HT1080 (cell line): ENCODE results near the gene PCBP4. TPM values are rescaled to one million over a fixed set of nuclear protein-coding genes. Genes with fewer than 3 reads are reported as not detected.

Source experiments
- DNase-seq: peaks from one replicate; pipeline ENCODE4 v3.0.0-alpha.2; 2015; ENCODE audit warnings: low read depth
- total RNA-seq: library from RNA; depleted of rRNA; stranded (reverse); fragments of >200 nt; shearing (Covaris generic); gene quantifications from 2 replicates; pipeline ENCODE4 v1.2.3, GENCODE V29; 2014

Gene PCBP4
- total RNA-seq, 1 experiment from 2014 or later = 95.9 TPM

DNA sequence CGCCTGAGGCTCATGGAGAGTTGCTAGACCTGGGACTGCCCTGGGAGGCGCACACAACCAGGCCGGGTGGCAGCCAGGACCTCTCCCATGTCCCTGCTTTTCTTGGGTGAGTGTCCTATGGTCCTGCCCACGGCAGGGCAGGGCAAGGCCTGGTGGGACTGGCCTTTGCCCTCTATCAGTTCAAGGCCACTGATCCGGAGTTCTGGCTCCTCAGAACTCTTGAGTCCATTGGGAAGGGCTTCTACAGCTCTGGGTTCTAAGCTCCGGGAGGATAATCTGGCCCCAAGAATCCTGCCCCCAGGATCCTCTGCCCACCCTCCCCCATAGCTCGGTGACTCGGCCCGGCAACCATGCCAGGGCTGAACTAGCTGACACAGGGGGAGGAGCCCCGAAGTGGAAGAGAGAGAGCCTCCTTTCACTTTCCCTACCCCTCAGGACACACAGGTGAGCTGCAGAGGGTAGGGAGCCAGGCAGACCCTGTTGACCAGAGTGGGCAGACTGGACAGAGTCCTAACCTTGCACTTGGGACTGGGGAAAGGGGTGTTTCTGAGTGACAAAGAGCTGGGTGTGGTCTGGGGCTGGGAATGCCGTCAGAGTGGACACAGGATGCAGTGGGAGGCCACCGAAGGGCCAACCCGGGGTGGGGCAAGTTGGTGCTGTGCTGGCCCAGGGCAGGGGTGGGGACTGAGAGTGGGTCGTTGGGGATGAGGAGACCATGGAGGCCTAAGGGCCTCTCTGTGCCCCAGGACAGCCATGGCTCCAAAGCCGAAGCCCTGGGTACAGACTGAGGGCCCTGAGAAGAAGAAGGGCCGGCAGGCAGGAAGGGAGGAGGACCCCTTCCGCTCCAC, 24.4 kb downstream of the PCBP4 start:
- peak; percentile 64 for DNase-seq

DNA sequence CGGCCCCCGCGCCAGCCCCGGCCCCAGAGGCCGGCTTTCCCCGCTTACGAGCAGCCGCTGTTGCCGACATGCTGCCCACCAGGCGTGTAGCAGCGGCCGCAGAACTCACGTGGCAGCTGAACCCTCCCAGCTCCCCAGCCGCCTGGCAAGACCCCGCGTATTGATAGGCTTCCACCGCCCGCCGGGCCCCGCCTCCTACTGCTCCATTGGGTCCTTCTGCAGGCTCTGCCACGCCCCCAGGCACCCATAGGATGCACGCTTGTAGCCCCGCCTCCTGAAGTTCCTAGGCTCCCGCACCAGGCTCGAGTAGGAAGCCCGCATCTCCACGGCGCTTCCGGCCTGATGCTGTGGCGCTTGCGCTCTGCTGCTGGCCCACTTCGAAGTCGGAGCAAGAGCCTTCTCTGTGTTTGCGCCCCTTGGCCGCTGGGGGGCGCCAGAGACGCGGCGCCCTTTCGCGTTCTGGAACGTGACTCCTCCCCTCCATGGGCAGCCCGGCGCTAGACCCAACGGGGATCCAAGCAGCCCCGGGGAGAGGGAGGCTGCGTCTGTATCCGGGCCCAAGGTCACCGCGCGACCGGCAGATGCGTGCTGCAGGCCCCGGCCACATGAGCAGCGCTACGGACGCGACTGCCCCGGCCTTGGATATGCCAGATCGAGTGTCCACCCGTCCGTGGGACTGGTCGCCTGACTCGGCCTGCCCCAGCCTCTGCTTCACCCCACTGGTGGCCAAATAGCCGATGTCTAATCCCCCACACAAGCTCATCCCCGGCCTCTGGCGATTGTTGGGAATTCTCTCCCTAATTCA, 25.3 kb downstream of the PCBP4 start, which contains the start of the genes PARP3 and RRP9:
Gene PARP3 (plus strand): TSS at position 566 of the 805 bp plus-strand sequence. CDS start 993 bp downstream, outside the sequence.
Gene RRP9 (minus strand): TSS at position 107 of the 805 bp plus-strand sequence. CDS start 37 bp downstream, at position 70.
- peak; percentile 100 for DNase-seq

- no peak for DNase-seq
Measured at GRCh38 chr3:51941463-51941797, 25.8 kb downstream of the PCBP4 start.

DNA sequence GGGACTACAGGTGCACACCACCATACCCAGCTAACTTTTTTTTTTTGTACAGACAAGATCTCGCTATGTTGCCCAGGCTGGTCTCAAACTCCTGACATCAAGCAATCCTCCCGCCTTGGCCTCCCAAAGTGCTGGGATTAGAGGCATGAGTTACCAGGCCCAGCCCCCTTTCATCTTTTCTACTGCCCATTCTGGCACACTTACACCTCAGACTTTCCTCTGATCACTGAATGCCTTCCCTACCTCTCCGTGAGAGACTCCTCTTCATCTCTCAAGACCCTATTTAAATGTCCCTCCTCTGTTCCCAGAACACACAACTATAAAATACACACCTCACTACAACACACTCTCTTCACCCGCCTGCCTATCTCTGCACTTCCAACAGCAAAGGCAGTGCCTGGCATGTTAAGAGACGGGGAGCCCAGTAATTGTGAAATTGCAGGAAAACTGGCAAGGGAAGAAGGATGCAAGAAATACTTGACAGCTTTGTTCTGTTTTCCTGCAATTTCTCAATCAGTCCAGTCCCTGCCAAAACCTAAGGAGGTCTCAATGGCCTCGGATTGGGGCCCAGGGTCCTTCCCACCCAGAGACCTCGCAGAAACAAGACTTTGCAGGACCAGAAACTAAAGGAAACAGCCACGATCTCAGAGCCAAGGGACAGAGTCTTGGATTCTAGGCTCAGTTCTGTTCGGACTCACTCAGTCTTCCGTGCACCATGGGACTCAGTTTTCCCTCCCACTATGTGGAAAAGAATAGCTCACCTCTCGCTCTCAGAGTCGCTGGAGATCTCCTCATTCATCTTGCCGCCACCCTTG, 26.4 kb downstream of the PCBP4 start:
- no peak for DNase-seq

DNA sequence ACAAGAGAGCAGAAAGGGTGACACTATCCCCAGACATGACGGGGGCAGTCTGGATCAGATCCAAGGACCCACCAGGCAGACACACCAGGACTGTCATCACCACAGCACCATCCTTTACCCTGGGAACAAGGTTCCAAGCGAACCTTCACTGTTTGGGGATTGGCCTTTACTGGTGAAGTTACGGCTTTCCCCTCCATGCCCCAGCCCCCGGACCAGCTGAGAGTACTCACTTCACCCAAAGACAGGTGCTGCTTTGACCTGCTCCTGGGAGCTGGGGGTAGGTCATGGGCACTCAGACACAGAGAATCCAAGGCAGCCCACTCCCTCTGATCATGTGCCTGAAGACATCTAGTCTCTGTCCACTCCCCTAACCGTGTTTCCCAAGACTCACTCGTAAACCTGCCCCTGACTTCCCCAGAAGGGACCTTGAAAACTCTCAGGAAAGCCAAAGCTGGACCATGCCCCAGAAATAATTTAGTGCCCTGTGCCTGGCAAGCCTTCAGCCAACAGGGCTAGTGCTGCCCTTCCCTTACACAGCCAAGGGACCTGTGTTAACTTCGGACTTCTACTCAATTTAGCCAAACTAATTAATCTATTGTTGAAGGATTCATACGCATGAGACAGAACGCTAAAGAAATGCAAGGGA, 28.4 kb downstream of the PCBP4 start:
- no peak for DNase-seq

DNA sequence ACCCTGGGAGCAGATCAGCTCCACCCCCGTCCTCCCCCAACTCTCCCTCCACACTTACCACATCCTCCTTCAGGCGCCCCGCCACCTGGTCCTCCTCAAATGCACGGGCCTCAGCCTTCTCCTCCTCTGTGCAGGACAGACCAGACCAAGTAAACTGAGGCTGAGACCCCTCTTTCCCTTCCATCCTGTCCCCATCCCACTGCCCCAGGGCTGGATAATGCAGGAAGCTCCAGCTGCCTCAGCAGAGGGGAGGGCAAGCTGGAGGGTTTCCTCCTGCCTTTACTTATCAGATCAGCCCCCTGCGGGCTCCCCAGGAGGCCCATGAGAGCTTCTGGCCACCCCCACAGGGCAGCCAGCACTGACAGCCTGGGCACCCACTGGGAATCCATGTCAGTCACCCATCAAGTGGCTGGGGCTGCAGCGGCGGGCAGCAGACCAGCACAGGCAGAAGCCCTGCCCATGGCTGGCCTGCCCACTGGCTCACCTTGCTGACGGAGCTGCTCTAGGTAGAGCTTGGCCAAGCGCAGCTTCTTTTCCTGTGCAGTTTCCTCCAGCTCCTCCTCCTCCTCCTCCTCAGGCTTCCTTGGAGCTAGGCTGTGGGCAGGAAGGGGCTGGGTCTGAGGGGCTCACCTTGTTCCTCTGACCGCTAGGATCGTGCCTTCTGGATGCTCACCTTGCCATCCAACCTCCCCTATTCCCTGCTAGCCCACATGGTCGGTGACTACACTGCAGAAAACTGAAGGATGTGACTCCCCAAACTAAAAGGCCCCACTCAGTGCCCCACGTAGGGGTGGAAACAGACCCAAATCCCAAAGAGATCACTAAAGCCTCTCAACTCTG, 29.4 kb downstream of the PCBP4 start:
- no peak for DNase-seq

DNA sequence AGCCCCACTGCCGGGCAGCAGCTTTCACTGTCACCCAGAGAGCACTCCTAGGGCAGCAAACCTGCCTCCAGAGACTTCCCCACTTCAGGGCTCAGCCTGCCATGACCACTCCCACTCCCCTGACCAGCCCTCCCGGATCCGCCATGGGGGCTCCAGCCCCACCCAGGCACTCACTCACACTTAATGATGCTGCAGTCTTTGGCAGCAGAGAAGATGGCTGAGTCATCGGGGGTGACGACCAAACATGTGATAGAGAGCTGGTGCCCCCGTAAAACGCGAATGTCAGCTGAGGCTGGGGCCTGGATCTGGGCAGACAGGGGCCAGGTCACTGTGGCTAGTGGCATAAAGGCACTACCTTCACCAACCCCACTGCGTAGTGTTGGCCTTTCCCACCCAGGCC, 30.2 kb downstream of the PCBP4 start:
- peak; percentile 37 for DNase-seq

- DNase-seq = no peak
Measured at GRCh38 chr3:51935886-51936755, 31.1 kb downstream of the PCBP4 start.

- DNase-seq = no peak
Measured at GRCh38 chr3:51934991-51935885, 32.0 kb downstream of the PCBP4 start.

DNA sequence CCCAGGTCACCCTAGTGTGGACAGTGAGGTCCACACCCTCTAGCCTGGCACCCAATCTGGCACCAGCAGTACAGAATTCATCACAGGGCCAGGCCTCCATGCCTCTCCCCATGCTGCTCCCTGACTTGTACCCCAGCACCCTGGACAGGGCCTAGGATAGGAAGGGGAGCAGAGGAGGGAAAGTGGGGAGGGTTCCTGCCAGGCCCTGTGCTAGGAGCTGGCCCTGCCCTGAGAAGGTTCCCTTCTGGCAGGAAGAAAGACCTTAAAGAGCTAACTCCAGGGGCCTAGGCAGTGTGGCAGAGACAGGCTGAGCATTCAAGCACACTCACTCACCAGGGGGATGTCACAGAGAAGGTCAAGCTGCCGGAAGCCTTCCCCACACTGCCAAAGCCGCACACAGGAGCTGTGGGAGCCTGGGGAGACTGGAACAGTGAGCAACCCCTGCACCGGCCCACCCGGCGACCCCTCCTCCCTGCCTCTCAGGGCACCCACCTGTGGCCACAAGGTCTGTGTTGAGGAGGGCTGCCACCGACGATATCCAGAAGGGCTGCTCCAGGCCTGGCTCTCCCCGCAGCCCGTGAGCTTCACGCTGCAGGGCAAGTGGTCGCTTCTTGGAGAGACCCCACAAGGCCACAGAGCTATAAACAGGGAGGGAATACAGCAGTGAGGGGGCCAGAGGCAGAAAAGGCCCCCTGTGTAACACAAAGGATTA, 33.0 kb downstream of the PCBP4 start:
- no peak for DNase-seq

- DNase-seq = no peak
Measured at GRCh38 chr3:51933471-51934138, 33.6 kb downstream of the PCBP4 start.

GRCh38 chr3:51932471-51933370, 34.5 kb downstream of the PCBP4 start:
- no peak for DNase-seq

- DNase-seq = no peak
Measured at GRCh38 chr3:51931756-51932155, 35.5 kb downstream of the PCBP4 start.

GRCh38 chr3:51930439-51930838, 36.8 kb downstream of the PCBP4 start:
- no peak for DNase-seq

- DNase-seq = peak; percentile 12
Measured at GRCh38 chr3:51929420-51930003, 37.7 kb downstream of the PCBP4 start.
